Measurements from ENCODE around the gene ZNF837.

DNA sequence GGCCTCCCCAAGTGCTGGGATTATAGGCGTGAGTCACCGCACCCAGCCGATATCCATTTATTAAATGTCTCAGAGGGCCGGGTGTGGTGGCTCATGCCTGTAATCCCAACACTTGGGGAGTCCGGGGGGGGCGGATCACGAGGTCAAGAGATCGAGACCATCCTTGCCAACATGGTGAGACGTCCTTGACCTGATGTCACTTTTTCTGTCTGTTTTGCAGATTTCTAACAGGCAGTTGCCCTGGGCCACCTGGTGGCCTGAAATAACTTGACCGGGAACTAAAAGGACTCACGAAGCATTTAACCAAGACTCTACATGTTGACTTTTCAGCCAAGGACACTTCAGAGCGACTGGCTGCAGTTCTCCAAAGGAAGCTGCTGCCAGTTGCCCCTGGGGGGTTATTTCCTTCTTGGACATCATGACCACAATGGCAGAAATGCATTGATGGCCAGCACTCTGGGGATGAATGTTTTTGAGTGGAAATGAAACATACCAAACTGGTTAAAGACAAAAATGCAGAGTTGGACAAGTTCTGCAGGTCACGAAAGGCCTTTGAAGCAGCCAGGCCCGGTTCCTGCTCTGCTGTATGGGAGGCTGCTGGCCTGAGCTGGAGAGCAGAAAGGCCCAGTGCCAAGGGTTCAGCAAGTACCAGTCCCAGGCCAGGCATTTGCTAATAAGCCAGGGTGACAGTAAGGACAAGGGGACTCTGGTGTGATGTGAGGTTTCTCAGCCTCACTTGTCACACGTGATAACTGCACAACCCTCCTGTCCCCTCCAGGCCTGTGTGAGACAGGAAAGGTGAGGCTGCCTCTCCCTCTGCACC lies 8.3 kb downstream of the ZNF837 start:
- TF ChIP-seq CTCF (IDR thresholded peaks at IDR 0.05; ENCODE audit: low read depth, low read length): no peak
- TF ChIP-seq EZH2phosphoT487 (IDR thresholded peaks at IDR 0.05; ENCODE audit: low read depth): no peak
